Measurements from ENCODE around the gene IL17RD. TPM values are rescaled to one million over a fixed set of nuclear protein-coding genes. Genes with fewer than 3 reads are reported as not detected.

IL17RD gene
- total RNA-seq, 1 donor from 2014 or later: 26.1 TPM

GRCh38 chr3:57160765-57161538 lies 4.2 kb downstream of the IL17RD start:
- H3K36me3 Mint-ChIP-seq: peaks cover 7% of the 10 kb centered on the region
- H3K27me3 ChIP-seq: peaks cover 73% of the 10 kb centered on the region
- H3K27me3 Mint-ChIP-seq (ENCODE audit: insufficient read depth, low read depth): peaks cover 5% of the 10 kb centered on the region

GRCh38 chr3:57160076-57160764 lies 4.9 kb downstream of the IL17RD start:
- H3K36me3 Mint-ChIP-seq: peaks cover 7% of the 10 kb centered on the region
- H3K79me2 ChIP-seq (ENCODE audit: low read depth): peaks cover 76% of the 10 kb centered on the region
- TF ChIP-seq EZH2 (IDR thresholded peaks at IDR 0.05) (no peak), EZH2phosphoT487 (IDR thresholded peaks at IDR 0.05) (no peak), CTCF (IDR thresholded peaks at IDR 0.05) (no peak)
- no peak overlapping the region for H3K9ac ChIP-seq
- H2AFZ ChIP-seq (replicated peaks): no peak overlapping the region
- peaks cover 92% of the 10 kb centered on the region for H4K20me1 ChIP-seq (ENCODE audit: low read depth)
- peaks cover 52% of the 10 kb centered on the region for H3F3A ChIP-seq (ENCODE audit: low read depth)
- DNase-seq (ENCODE audit: low spot score): peak; percentile 37
- H3K9me3 Mint-ChIP-seq: no peaks in the 10 kb centered on the region
- peak overlapping the region; percentile 66 for H3K27ac ChIP-seq
- peaks cover 83% of the 10 kb centered on the region for H3K4me1 Mint-ChIP-seq
- no peaks in the 10 kb centered on the region for H3K36me3 ChIP-seq
- no peaks in the 10 kb centered on the region for H3K9me3 ChIP-seq (ENCODE audit: low read depth)
- H3K27ac Mint-ChIP-seq: peak overlapping the region; percentile 97
- H3K4me2 ChIP-seq: peak overlapping the region; percentile 93
- H3K4me1 ChIP-seq: peaks cover 80% of the 10 kb centered on the region
- H3K27me3 ChIP-seq: peaks cover 78% of the 10 kb centered on the region
- peaks cover 5% of the 10 kb centered on the region for H3K27me3 Mint-ChIP-seq (ENCODE audit: insufficient read depth, low read depth)
- peak overlapping the region; percentile 22 for H3K4me3 ChIP-seq
- H3K4me3 Mint-ChIP-seq: peak overlapping the region; percentile 76

More at GRCh38 chr3:57160765-57161538, 4.2 kb downstream of the IL17RD start:
- H3K27ac ChIP-seq: peak overlapping the region; percentile 66
- H3K36me3 ChIP-seq: no peaks in the 10 kb centered on the region
- Mint-ChIP-seq H3K9me3 (no peaks in the 10 kb centered on the region), H3K27ac (peak overlapping the region; percentile 97), H3K4me3 (peak overlapping the region; percentile 76), H3K4me1 (peaks cover 80% of the 10 kb centered on the region)
- H4K20me1 ChIP-seq (ENCODE audit: low read depth): peaks cover 85% of the 10 kb centered on the region
- H3K9ac ChIP-seq: no peak overlapping the region
- peaks cover 81% of the 10 kb centered on the region for H3K4me1 ChIP-seq
- no peak overlapping the region for H2AFZ ChIP-seq (replicated peaks)
- no peaks in the 10 kb centered on the region for H3K9me3 ChIP-seq (ENCODE audit: low read depth)
- peaks cover 69% of the 10 kb centered on the region for H3K79me2 ChIP-seq (ENCODE audit: low read depth)
- no peak for DNase-seq (ENCODE audit: low spot score)
- H3K4me3 ChIP-seq: peak overlapping the region; percentile 22
- H3K4me2 ChIP-seq: peak overlapping the region; percentile 93
- peaks cover 50% of the 10 kb centered on the region for H3F3A ChIP-seq (ENCODE audit: low read depth)
- TF ChIP-seq EZH2phosphoT487 (IDR thresholded peaks at IDR 0.05): no peak

GRCh38 chr3:57158813-57159738 lies 6.1 kb downstream of the IL17RD start:
- Mint-ChIP-seq H3K9me3 (no peaks in the 10 kb centered on the region), H3K27me3 (ENCODE audit: insufficient read depth, low read depth) (peaks cover 5% of the 10 kb centered on the region), H3K4me3 (peak overlapping the region; percentile 76), H3K36me3 (peaks cover 7% of the 10 kb centered on the region), H3K4me1 (peaks cover 95% of the 10 kb centered on the region), H3K27ac (peak overlapping the region; percentile 97)
- H3K36me3 ChIP-seq: no peaks in the 10 kb centered on the region
- DNase-seq (ENCODE audit: low spot score): peak; percentile 84
- H3K27ac ChIP-seq: peak overlapping the region; percentile 66
- TF ChIP-seq CTCF (IDR thresholded peaks at IDR 0.05): no peak
- peak; percentile 51 for TF ChIP-seq EZH2phosphoT487 (IDR thresholded peaks at IDR 0.05)
- no peak for TF ChIP-seq EZH2 (IDR thresholded peaks at IDR 0.05)
- no peak overlapping the region for H3K9ac ChIP-seq
- H3K9me3 ChIP-seq (ENCODE audit: low read depth): no peaks in the 10 kb centered on the region
- peak overlapping the region; percentile 93 for H3K4me2 ChIP-seq
- H2AFZ ChIP-seq (replicated peaks): no peak overlapping the region
- no peak overlapping the region for H3K4me3 ChIP-seq
- H3K79me2 ChIP-seq (ENCODE audit: low read depth): peaks cover 81% of the 10 kb centered on the region
- H3K27me3 ChIP-seq: peaks cover 83% of the 10 kb centered on the region
- H3F3A ChIP-seq (ENCODE audit: low read depth): peaks cover 59% of the 10 kb centered on the region
- H4K20me1 ChIP-seq (ENCODE audit: low read depth): peaks cover 99% of the 10 kb centered on the region
- peaks cover 88% of the 10 kb centered on the region for H3K4me1 ChIP-seq
